HG02973 (cell line): ENCODE data around the gene CDK11A.
"Not testable (repeated sequence)": the region's sequence is repeated elsewhere in the genome, so short reads cannot be mapped to it uniquely, and the experiment has no call there.

Experiments used
- ATAC-seq: cut with Tn5 transposase; IDR thresholded peaks from one replicate; pipeline ENCODE4 v1.9.1; 2021; ENCODE audit warnings: moderate library complexity; ENCODE audit not compliant: unreplicated experiment

CDK11A gene

DNA sequence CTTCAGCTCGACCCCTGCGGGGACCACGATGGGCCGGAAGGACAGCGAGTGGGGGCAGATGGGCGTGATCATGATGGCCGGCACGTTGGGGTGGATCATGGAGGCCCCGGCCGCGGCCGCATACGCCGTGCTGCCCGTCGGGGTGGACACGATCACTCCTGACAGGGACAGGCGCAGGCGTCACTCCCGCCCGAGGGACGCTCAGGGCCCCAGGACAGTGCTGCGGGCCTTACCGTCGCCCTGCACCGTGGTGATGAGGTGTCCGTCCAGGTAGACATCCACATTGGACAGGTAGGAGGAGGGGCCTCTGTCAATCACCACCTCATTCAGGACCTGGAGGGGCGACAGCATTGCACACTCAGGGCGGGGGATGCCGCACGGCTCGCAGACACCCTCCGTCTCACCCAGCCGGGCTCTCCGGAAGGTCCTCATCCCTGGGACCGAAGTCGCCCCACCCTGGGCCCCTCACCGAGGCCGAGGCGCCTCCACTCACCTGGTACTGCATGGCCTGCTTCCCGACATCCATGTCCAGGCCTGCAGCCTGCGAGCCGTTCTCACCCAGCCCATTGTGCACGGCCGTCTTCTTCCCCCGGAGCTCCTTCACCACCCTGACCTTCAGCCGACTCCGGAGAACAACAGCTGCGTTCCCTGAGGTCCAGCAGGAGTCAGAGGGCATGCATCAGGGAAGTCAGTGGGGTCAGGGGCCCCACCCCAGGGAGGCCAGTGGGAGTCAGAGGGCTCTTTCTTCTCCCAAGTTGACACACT is 30.1 kb upstream of the CDK11A start:
- ATAC-seq, result no peak

DNA sequence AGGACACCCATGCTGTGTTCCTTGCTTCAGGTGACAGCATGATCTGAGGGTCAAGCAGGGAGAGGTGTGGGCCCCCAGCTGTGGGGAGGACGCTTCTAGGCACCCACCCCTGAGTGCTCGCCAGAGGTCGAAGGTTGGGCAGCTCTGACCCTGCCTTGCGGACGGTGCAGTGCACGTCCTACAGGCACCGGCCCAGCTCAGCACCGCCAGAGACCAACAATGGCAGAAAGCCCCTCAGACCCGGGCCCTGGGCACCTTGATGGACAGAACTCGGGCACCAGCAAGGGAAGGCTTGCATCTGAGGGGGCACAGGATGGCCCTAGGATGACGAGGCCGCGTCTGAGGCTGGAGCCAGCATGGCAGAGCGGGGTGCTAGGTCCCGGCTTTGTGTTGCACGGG is 29.4 kb upstream of the CDK11A start:
- no peak for ATAC-seq

DNA sequence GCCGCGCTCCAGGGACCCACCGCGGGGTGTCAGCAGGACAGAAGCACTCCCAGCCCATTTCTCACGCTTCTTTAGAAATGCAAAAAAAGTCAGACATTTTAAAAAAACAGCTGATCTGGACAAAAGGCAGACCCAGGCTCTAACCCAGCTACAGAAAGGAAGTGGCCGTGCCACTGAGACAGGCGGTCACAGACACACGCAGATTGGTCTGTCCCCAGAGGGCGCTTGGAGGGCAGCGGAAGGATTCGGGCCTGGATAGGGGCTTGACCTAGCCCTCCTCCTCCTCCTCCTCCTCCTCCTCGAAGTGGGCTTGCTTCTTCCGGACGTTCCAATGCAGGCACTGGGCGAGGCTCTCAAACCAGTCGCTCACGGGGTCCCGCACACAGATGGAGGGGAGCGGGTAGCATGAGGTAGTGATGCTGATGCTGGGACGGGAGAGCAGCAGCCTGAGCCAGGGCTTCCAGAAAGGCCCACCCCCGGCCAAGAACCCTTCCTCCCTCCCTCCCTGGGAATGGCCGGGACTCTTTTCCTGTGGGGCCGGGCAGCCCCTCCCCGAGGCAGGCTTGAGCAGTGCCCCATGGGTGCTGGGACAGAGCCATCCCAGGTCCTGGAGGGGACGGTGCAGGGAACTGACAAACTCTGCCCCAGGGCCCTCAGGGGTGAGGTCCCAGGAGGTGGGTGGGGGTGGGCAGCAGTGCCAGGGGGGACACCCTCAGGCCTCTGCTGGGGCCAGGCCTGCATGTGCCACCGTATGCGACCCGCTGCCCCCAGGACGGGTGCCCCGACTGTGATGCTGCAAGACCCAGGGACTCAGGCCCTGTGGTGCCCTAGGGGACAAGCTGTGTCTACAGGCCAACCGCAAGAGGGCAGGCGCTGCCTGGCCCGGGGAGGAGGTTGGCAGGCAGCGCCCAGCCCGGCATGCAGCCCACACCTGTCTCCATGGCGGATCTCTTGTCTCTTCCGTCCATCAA is 28.8 kb upstream of the CDK11A start:
- ATAC-seq, result no peak

DNA sequence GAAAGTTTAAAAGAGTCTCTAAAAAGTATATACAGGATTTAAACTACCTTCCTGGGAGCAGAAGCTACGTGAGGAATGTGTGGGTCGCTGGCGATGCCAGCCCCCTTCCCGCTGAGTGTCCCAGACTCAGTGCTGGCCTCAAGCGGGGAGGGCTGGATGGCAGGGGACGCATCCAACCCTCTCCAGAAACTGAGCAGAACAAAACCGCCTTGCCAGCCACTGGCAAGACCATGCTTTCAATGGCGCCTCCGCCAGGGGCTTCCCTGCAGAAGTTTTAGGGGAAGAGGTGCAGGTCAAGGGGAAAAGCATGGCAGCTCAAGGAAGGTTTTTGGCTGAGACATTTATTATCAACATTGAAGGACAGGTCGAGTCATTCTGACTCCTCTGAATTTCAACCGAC is 28.0 kb upstream of the CDK11A start:
- no peak for ATAC-seq

DNA sequence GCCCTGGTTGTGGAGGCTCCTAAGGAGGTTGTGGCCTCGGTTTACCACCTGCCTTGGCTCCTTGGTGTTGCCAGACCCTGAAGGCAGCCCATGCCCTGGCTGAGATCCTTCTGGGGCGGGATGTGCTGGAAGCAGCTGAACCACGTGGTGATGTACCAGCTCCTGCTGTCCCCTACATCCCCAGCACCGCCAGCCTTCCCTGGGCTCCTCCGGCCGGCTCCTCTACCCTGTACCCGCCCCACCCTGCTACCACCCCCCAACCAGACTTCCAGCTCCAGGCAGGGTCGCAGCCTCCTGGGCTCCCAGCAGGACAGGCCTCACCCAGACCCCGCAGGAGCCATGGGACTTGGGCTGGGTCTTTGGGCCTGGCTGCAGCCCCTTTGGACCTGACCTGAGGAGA is 25.8 kb upstream of the CDK11A start:
- ATAC-seq, result not testable (repeated sequence)

DNA sequence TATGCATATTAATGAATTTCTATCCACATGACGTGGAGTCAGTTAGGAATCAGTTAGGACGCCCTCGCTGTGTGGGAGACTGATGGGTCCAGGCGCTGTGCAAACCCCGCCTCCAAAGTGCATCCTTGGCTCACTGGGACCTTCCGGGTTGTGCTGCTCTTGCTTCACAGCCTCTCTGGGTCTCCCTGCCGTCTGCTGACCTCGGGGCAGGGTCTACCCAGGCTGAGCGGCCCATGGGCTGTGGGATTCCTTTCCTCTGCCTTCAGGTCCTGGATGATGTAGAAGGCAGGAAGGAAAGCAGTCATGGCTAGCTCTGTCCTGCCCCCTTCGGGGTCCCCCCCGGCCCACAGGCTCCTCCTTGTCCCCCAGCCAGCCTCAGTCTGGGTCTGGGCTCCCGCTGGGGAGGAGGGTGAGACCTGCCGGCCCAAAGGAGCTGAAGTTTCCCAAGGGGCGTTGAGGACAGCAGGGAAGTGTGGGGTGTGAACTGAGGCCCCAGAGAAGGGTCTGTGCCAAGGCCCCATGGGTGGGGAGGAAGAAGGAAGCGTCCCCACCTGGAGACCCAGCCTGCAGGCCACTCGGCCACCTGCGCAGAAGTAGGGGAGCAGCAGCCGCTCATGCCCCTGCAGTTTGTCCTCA is 24.6 kb upstream of the CDK11A start:
- no peak for ATAC-seq

DNA sequence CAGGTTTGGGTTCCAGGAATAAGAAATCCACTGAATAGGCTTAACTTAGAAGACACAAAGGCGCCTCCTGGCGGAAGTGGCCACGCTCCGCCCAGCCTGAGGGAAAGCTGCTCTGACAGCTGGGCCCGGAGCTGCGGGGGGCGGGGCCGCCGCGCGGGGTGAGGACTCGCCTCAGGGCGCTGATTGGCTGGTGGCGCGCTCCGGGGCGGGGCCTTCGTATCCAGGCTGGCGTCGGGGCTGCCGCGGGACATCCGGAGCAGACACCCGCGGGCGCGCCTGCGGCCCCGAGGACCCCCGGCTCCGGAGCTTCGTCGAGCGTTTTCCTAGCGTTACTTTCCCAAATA is 22.4 kb upstream of the CDK11A start:
- peak; percentile 83 for ATAC-seq

DNA sequence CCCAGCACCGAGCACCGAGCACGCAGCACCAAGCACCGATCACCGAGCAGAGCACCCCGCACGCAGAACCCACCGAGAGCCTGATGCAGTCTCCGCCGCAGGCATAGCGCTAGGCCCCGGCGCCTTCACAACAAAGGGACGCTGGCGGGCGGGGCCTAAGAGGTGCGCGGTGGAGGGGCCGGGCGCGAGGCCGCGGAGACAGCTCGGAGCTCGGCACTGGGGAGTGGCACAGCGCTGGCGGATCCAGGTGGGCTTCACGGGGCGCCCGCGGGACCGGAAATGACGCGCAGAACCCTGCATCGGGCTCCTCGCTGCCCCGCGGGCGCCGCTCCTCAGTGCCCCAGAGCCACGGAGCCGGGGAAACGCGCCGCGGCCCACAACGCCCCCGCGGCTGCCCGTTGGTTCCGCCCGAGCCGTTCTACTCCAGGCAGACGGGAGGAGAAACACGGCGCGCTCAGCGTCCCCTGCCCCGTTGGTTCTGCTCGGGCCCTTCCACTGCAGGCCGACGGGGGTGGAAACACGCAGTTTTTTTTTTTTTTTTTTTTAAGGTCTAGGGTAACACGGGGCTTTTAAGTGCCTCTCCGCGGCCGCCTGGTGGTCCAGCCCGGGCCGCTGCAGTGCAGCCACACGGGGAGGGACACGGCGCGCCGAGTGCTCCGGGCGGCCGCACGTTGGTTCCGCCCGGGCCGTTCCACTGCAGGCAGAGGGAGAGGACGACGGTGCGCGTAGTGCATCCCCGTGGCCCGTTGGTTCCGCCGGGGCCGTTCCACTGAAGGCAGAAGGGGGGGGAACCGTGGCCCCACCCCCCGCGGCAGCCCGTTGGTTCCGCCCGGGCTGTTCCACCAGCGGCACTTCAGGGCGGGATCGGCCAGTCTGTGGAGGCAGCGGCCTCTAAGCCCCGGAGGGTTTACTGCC is 21.8 kb upstream of the CDK11A start:
- peak; percentile 56 for ATAC-seq

DNA sequence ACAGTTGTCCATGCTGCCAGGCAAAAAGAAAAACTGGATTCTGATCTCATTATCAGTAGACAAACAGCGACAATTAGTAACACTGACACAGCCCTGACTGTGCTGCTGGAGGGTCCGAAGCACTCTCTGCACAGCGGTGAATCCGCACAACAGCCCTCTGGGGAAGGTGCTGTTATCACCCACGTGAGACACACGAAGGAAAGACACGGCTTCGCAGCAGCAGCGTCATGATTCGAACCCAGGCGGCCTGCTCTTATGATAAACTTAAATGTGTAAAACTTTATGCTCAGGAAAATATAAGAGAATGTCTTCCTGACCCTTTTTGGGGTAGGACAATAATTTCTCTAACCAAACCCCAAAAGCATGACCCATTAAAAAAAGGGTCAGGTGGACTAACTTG is 18.4 kb upstream of the CDK11A start:
- not testable (repeated sequence) for ATAC-seq

DNA sequence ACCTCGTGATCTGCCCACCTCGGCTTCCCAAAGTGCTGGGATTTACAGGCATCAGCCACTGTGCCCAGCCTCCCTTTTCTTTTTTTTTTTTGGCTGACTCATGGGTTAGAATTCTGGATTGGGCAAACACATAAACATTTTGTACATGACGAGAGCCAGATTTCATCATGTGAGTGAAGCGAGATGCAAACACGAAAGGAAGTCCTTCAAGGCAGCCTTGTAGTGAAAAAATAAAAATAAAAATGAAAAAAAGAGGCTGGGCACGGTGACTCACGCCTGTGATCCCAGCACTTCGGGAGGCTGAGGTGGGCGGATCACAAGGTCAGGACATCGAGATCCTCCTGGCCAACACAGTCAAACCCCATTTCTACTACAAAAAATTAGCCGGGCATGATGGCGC is 16.9 kb upstream of the CDK11A start:
- ATAC-seq, result not testable (repeated sequence)

DNA sequence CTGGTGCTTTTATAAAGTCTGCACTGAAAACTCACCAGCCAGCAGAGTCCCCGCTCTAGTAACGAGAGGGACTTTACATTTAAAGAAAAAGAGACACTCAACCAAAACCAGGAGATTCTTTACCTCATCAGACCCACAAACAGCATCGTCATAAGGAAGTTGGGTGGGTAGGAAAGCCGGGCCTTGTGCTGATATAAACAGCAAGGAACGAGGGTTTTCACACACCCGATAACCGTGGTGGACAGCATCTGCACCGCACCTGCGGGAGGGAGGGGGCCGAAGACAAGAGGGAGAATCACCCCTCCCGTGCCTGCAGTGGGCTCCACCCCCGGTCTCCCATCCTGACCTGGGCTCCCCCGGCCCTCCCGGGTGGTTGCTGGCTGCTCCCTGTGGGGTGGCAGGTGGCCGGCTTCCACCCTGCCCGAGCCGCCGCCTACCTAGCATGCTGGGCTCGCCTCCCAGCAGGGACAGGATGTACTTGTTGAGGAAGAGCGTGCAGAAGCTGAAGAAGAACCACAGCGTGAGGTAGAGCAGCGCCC is 14.7 kb upstream of the CDK11A start:
- not testable (repeated sequence) for ATAC-seq

DNA sequence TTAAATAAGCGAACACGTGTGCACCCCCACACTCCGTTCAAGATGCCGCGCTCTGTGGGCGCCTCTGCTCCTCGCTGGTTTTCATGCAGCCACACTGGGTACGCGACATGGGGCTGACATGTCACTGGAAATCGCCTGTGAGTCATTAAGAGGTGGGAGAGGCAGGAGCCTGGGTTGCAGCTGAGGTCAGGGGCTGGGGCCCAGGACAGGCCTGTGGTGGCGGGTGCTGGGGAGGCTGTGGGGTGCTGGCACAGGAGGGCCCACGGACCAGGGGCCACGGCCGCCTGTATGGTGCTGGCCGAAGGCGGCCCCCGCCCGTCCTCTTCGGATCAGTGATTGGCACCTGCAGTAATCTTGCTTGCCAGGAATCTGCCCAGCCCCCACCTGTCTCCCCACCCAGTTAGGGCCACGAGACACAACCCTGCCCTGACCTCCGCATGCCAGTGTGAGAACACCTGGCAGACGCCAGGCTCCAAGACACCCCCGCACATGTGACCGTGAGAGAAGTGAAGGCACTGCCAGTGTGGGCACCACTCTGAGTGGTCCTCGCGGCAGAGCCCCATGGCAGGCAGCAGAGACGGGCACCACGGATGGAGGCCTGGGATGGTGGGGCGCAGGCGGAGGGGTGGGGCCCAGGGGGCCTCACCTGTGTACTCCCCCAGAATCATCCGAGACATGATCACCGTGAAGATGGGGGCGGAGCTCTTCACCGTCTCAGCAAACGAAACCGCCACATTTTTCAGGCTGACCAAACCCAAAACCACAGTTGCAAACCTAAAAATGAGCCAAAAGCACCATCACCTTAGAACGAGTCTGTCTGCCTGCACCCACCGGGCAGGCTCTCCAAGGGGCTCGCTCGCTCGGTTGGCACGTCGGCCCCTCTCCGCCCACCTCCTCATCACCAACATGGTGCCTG is 13.8 kb upstream of the CDK11A start:
- not testable (repeated sequence) for ATAC-seq

DNA sequence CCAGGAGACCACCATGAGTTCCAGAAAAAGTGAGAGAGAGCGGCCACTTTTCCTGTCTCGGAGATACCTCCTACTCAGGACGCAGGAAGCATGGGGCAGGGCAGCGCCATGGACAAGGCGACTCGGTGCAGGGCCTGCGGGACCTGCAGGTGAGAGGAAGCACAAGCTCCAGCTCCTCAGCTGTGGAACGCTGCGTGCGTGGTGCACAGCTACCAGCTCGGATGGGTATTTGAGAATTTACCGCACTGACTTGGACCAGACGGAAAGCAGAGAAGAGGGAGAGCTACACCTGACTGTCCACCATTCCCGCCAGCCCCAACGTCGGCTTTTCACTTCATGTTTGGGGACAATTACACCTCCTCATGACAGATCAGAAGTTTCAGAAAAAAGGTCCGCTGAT is 8.2 kb upstream of the CDK11A start:
- ATAC-seq, result no peak

DNA sequence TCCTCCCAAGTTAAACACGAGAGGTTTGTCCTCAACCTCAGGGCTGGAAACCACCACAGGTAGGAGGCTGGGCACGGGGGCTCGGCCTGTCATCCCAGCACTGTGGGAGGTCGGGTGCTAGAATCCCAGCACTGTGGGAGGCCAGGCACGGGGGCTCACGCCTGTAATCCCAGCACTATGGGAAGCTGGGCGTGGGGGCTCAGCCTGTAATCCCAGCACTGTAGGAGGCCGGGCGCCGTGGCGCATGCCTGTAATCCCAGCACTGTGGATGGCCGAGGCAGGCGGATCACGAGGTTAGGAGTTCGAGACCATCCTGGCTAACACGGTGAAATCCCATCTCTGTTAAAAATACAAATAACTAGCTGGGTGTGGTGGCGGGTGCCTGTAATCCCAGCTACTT is 6.7 kb upstream of the CDK11A start:
- ATAC-seq, result no peak

DNA sequence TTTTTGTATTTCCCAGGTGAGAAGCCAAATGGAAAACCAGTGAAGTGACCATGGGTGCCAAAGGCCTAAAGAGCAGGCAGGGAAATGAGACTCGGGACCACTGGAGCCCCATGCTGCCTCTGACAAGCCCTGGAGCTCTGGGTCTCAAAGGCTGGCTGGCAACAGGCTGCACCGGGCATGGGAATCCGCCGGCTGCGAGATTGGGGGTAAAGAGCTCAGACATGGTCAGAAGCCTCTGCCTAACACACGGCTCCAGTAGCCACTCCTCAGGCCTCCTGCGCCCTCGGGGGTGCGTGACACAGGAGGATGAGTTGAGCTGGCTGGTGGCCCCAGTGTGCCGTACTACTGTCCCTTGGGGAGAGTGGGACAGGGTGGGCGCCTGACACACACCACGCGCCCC is 6.1 kb upstream of the CDK11A start:
- not testable (repeated sequence) for ATAC-seq

DNA sequence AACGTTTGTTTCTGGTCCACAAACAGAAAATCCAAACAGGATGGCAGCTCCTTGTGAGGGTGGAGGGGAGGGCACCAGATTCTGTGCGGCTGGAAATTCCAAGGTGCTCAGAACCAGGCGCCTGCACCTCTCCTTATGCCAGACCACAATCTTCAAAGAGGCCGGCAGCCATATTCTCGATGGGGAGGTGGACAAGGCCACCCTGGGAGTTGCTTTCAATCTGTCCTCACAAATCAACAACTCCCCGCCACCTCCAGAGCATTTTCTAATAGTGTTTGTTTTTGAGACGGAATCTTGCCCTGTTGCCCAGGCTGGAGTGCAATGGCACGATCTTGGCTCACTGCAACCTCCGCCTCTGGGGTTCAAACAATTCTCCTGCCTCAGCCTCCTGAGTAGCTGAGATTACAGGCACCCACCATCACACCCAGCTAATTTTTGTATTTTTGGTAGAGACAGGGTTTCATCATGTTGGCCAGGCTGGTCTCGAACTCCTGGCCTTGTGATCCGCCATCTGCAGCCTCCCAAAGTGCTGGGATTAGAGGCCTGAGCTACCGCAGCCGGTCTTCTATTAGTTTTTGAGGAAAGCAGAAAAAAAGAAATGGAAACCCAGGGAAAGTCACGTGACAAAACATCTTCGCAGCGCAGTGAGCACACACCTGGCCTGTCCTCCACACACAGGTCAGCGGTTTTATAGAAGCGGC is 5.1 kb upstream of the CDK11A start:
- not testable (repeated sequence) for ATAC-seq

DNA sequence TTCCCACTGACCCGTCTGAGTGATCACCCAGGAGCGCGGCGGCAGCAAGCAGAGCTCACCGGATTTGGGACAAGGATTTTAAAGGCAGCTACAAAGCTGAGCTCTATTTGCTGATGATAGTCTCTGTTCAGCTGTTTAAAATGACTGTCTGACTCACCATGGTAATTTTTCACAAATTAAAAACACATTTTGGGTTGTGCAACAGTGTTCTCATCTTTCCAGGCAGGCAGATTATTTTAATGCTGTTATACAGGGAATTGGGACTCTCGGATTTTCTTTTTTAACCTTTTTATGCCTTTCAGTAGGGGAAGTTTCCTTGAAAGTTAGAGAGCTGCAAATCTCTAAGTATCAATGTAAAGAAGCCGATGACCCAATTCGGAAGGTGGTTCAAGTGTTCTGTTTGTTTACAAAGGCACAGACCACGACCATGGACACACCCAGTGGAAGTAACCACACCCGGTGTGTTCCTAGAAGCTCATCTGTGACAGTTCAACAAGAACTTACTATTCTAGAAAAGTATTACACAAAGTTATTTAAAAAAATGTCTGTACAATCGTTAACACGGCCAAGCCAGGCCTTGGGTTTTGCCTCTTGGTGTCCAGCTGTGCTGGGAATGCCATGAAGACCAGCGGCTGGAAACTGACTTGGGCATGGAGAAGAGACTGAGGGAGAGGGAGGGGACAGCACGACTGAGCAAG is 4.3 kb upstream of the CDK11A start:
- not testable (repeated sequence) for ATAC-seq

DNA sequence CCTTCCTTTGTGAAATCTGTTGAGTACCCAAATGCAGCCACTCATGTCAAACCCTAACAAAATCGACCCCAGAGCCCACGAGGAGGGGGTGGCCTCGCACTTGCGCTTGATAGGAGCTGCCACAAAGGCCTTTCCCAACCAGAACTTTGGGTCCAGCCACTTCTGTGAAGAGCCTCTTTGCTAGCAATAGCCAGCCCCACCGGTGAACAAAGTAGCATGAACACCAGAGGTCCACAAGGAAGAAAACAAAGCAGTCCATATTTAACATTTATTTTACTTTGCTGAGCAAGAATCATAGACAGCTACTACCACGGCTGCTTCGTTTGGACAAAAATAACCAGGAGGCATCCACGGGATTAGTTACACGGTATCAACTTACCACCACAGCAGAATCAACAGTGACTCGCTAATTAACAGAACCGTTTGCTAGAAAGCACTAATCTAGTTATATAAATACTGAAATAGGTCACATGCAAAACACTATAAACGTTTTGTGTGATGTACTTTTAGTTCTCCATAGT is 3.0 kb upstream of the CDK11A start:
- not testable (repeated sequence) for ATAC-seq
